Peyer's patch (tissue), 4 donors: ENCODE data around the gene HEATR1. TPM values are rescaled to one million over a fixed set of nuclear protein-coding genes. Genes with fewer than 3 reads are reported as not detected.

Source experiments
- DNase-seq, 3 donors: peaks; one replicate each; pipeline ENCODE4 v3.0.0-alpha.2; 2017 to 2019
- H3K27ac ChIP-seq, 4 donors: fragments of 200-600 bp; sonication (generic); one replicate each; pipeline ENCODE4 v1.5.1; 2016 to 2019
- H3K27me3 ChIP-seq, 2 donors: fragments of 200-600 bp; sonication (generic); one replicate each; pipeline ENCODE4 v1.5.1; 2019
- H3K36me3 ChIP-seq, 3 donors: fragments of 200-600 bp; sonication (generic); one replicate each; pipeline ENCODE4 v1.5.1; 2016 to 2019
- H3K4me1 ChIP-seq, 4 donors: fragments of 200-600 bp; sonication (generic); one replicate each; pipeline ENCODE4 v1.5.1; 2016 to 2019
- H3K4me3 ChIP-seq, 4 donors: fragments of 200-600 bp; sonication (generic); 1 replicate in 3 of 4; 2 replicates in 1 of 4; pipeline ENCODE4 v1.5.1; 2016 to 2019; ENCODE audit warnings: mild to moderate bottlenecking in 1 of 4
- H3K9me3 ChIP-seq, 4 donors: fragments of 200-600 bp; sonication (generic); one replicate each; pipeline ENCODE4 v1.5.1; 2016 to 2019; ENCODE audit warnings: mild to moderate bottlenecking in 1 of 4
- POLR2A ChIP-seq, 2 donors: fragments of 450-650 bp; IDR thresholded peaks; one replicate each; pipeline ENCODE4 v1.5.1; 2017; ENCODE audit warnings: antibody characterized with exemption in 2 of 2, mild to moderate bottlenecking in 2 of 2, moderate library complexity in 2 of 2
- total RNA-seq, 4 donors: library from RNA; depleted of rRNA; stranded (reverse); fragments of >200 nt; gene quantifications; one replicate each; pipeline ENCODE4 v1.1.0, GENCODE V29; 2016
- TF ChIP-seq, protein P1 (sequence below), 6 experiments: fragments of 450-650 bp in 4 of 6; fragments of 200-600 bp in 2 of 6; sonication (generic) in 1 of 6; IDR thresholded peaks; one replicate each; pipeline ENCODE4 v1.5.1; 2017 to 2019; ENCODE audit warnings: antibody characterized with exemption in 6 of 6, mild to moderate bottlenecking in 3 of 6, moderate library complexity in 1 of 6

The HEATR1 gene
- total RNA-seq, 4 donors from 2014 or later: 12.8 to 21.5 (median 18.1) TPM

DNA sequence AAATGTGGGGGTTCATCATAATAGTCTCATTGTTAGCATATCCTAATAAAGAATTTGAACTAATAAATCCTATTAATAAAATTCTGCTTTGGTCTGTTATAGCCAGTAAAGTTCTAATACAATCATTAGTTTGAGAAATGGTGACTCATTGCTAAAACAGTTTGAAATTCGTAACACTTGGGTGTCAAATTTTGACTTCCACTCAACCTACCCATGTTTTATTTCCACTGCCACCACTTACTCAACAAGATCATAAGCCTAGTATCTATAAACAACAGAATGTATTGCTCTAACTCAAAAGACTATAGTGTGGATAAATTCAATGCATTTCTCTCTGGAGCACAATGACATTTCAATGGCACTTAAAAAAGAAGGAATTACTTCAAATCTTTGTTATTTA, 51.4 kb downstream of the HEATR1 start:
- Histone ChIP-seq H3K27ac (no peak overlapping the region), H3K9me3 (no peaks in the 10 kb centered on the region), H3K36me3 (peaks cover 0 to 97% (median 0%) of the 10 kb centered on the region in 3 donors), H3K4me3 (no peak overlapping the region), H3K4me1 (no peaks in the 10 kb centered on the region), H3K27me3 (no peaks in the 10 kb centered on the region)
- TF ChIP-seq, protein P1, sequence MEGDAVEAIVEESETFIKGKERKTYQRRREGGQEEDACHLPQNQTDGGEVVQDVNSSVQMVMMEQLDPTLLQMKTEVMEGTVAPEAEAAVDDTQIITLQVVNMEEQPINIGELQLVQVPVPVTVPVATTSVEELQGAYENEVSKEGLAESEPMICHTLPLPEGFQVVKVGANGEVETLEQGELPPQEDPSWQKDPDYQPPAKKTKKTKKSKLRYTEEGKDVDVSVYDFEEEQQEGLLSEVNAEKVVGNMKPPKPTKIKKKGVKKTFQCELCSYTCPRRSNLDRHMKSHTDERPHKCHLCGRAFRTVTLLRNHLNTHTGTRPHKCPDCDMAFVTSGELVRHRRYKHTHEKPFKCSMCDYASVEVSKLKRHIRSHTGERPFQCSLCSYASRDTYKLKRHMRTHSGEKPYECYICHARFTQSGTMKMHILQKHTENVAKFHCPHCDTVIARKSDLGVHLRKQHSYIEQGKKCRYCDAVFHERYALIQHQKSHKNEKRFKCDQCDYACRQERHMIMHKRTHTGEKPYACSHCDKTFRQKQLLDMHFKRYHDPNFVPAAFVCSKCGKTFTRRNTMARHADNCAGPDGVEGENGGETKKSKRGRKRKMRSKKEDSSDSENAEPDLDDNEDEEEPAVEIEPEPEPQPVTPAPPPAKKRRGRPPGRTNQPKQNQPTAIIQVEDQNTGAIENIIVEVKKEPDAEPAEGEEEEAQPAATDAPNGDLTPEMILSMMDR (IDR thresholded peaks at IDR 0.05): no peak
- no peak for TF ChIP-seq POLR2A (IDR thresholded peaks at IDR 0.05)
- no peak for DNase-seq

DNA sequence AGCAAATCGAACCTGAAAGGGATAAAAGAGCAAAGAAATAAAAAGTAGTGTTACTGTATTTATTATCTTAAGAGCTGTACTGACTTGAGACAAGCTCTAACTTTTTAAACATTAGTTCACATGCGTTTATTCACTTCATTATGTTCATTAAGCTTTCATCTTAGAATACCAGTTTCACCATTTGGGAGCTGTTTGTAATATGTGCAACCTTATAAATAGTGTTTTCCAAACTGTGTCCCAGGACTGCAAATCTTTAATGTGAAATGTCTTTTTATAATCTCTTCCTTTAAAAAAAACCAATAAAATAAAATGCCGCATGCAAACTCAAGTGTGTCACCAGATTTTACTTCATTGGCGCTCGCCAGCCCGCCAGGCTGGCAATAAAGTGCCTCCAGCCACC, 52.2 kb downstream of the HEATR1 start:
- H3K36me3 ChIP-seq: peaks cover 0 to 97% (median 0%) of the 10 kb centered on the region in 3 donors
- H3K4me1 ChIP-seq: no peaks in the 10 kb centered on the region
- TF ChIP-seq, protein P1 (IDR thresholded peaks at IDR 0.05): no peak
- TF ChIP-seq POLR2A (IDR thresholded peaks at IDR 0.05): no peak
- no peak overlapping the region for H3K4me3 ChIP-seq
- no peak for DNase-seq
- H3K27me3 ChIP-seq: no peaks in the 10 kb centered on the region
- H3K9me3 ChIP-seq: no peaks in the 10 kb centered on the region
- H3K27ac ChIP-seq: no peak overlapping the region

DNA sequence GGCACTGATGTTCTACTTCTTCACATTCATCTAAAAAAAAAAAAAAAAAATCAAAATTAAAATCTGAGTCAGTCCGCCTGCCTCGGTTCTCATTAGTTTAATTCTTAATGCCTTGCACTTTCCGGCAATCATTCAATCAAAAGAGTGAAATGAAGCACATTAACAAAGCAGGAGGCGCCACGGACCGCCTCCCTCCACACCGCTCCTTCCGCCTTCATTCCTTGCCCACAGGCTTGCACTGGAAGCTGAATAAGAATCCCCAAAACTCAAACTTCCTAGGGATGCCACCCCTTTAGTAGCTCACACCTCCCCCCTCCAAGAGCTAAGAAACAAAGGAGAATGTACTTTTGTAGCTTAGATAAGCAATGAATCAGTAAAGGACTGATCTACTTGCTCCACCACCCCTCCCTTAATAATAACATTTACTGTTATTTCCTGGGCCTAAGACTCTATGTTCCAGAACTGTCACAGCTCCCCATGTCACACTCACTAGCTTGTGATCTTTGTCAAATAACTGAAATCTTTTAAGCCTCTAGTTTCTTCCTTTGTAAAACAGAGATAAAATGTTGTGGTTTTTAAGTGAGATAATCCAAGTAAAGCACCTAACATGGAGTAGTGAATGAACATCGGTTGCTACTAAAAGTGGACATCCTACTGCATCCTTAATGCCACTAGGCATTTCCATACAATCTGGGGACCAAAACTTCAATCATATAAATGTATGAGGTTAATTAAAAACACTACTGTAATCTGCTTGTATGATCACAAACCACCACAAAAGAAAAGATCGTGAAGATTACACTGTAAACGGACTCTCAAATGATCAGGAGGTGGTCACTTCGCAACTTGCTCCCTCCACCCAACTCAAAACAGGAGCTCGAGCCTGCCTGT, 53.1 kb downstream of the HEATR1 start:
- Histone ChIP-seq H3K9me3 (no peaks in the 10 kb centered on the region), H3K36me3 (peaks cover 0 to 97% (median 0%) of the 10 kb centered on the region in 3 donors), H3K4me3 (no peak overlapping the region), H3K27ac (no peak overlapping the region), H3K4me1 (no peaks in the 10 kb centered on the region), H3K27me3 (no peaks in the 10 kb centered on the region)
- DNase-seq: no peak
- TF ChIP-seq, protein P1 (IDR thresholded peaks at IDR 0.05): no peak
- no peak for TF ChIP-seq POLR2A (IDR thresholded peaks at IDR 0.05)

DNA sequence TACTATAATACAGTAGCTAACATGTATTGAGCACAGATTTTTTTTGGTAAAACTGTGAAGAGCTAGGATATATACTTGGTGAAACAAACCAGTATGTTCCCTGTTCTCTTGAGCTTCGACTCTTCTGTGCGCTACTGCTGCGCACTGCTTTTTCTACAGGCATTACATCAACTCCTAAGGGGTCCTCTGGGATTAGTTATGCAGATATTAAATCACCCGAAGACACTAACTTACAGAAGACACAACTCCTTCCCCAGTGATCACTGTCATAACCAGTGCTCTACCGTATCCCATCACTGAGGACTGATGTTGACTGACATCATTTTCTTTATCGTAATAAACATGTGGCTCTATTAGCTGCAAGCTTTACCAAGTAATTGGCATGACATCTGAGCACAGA, 55.9 kb downstream of the HEATR1 start:
- no peak for DNase-seq
- Histone ChIP-seq H3K4me3 (no peak overlapping the region), H3K27ac (no peak overlapping the region), H3K4me1 (no peaks in the 10 kb centered on the region), H3K36me3 (peaks cover 0 to 100% (median 0%) of the 10 kb centered on the region in 3 donors), H3K9me3 (no peaks in the 10 kb centered on the region), H3K27me3 (no peaks in the 10 kb centered on the region)
- TF ChIP-seq POLR2A (IDR thresholded peaks at IDR 0.05): no peak
- TF ChIP-seq, protein P1 (IDR thresholded peaks at IDR 0.05): no peak

DNA sequence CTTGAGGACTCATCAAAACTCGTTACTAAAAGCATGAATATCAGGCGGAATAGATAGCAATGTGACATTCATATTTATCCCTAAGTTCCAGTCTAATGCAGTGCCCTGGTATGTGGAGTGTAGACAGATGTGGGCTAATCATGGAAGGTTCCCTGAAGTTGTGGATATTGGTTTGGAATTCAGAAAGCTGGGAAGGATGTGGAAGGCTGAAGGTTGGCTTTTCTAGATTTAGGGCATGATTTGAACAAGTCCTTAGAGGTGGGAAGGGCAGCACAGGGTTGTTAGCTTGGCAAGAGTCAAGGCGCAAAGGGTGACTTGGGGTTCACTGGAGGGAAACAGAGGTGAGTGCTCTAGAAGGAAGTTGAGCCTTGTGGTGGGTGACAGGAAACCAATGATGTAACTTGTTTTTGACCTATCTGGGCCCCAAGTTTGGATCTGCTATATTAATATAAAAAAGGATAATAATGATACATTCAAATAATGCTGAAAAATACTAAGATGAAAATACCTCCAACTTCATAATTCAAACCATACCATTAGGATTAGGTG, 58.6 kb downstream of the HEATR1 start:
- no peak for DNase-seq
- Histone ChIP-seq H3K4me1 (no peaks in the 10 kb centered on the region), H3K36me3 (peaks cover 0 to 99% (median 0%) of the 10 kb centered on the region in 3 donors), H3K27ac (no peak overlapping the region), H3K27me3 (no peaks in the 10 kb centered on the region), H3K9me3 (no peaks in the 10 kb centered on the region), H3K4me3 (no peak overlapping the region)
- TF ChIP-seq POLR2A (IDR thresholded peaks at IDR 0.05): no peak
- TF ChIP-seq, protein P1 (IDR thresholded peaks at IDR 0.05): no peak
